Ovary (tissue), 9 donors: ENCODE results near the gene DLEC1. TPM values are rescaled to one million over a fixed set of nuclear protein-coding genes. Genes with fewer than 3 reads are reported as not detected.
"Not testable (repeated sequence)": the region's sequence is repeated elsewhere in the genome, so short reads cannot be mapped to it uniquely, and the experiment has no call there.

Experiments
- DNase-seq, 5 donors: peaks; one replicate each; pipeline ENCODE4 v3.0.0-alpha.2; 2019 to 2020
- H3K27ac ChIP-seq, 2 donors: fragments of 200-600 bp; one replicate each; pipeline versions ENCODE4 v1.5.1 to v1.8.0; 2019 to 2022
- H3K27me3 ChIP-seq: fragments of 200-600 bp; one replicate; pipeline ENCODE4 v1.8.0; 2022
- H3K36me3 ChIP-seq: fragments of 200-600 bp; sonication (generic); one replicate; pipeline ENCODE4 v1.5.1; 2019
- H3K4me1 ChIP-seq: one replicate; pipeline ENCODE4 v1.8.1; 2013; ENCODE audit warnings: mild to moderate bottlenecking, moderate library complexity; ENCODE audit not compliant: insufficient read depth
- H3K4me3 ChIP-seq: fragments of 200-600 bp; sonication (generic); one replicate; pipeline ENCODE4 v1.5.1; 2017
- H3K9me3 ChIP-seq, 2 donors: fragments of 200-600 bp in 1 of 2; sonication (generic) in 1 of 2; one replicate each; pipeline versions ENCODE4 v1.5.1 to v1.8.1; 2013 to 2019; ENCODE audit warnings: mild to moderate bottlenecking in 1 of 2, moderate library complexity in 1 of 2
- EP300 ChIP-seq: sonication (generic); formaldehyde crosslinking; IDR thresholded peaks from one replicate; pipeline ENCODE4 v1.6.1; 2017; ENCODE audit warnings: antibody characterized with exemption
- POLR2A ChIP-seq: fragments of 450-650 bp; IDR thresholded peaks from one replicate; pipeline ENCODE4 v1.6.1; 2017; ENCODE audit warnings: antibody characterized with exemption, mild to moderate bottlenecking, moderate library complexity
- WGBS, 3 donors: extraction: QIAGEN DNeasy Blood & Tissue Kit in 1 of 3; methylation state at CpG; one replicate each; pipeline versions ENCODE4 v1.1.5 to v1.1.7; 2013 to 2017; 5-methylcytosine and 5-hydroxymethylcytosine counted together
- intact Hi-C, 4 donors: fragments of 100-400 bp; cut with DNase I; formaldehyde crosslinking; loops; one replicate each; pipeline versions ENCODE4 v1.11.0 to v1.15.1; 2022 to 2023
- polyA plus RNA-seq, 2 donors: library from polyadenylated mRNA; stranded (reverse); fragments of 200-250 nt in 1 of 2; fragments of 350-450 nt in 1 of 2; fragmentation: Illumina TruSeq in 1 of 2; extraction: RNeasy Lipid Tissue Mini Kit (QIAGEN cat#74804) in 1 of 2; gene quantifications; one replicate each; pipeline ENCODE4 v1.2.3, GENCODE V29; 2013 to 2014
- total RNA-seq, 7 donors: library from RNA; depleted of rRNA in 2 of 7; stranded (reverse); fragments of >200 nt in 2 of 7; fragmentation: NEBNext Ultra II Directional in 3 of 7; extraction: Animal tissue kit (Norgen Biotek cat#: 25700) in 3 of 7; gene quantifications; one replicate each; pipeline versions ENCODE4 v1.1.0 to v1.2.4, GENCODE V29; 2016 to 2023
- TF ChIP-seq, protein P1 (sequence below), 3 donors: fragments of 450-650 bp in 2 of 3; fragments of 200-600 bp in 1 of 3; IDR thresholded peaks; one replicate each; pipeline versions ENCODE4 v1.5.1 to v1.8.0; 2016 to 2022; ENCODE audit warnings: antibody characterized with exemption in 3 of 3, mild to moderate bottlenecking in 1 of 3
- donor health status: DM: no; HTN: no; CAD: no; lungs with moderate emphysema.
- donor health status: DM: no; HTN: no; CAD: no.
- donor health status: Bipolar disorder and iron deficiency.
- donor health status: DM: yes; HTN: yes; CAD: no.
- donor health status: DM: no; HTN: no; CAD: no.
- donor health status: DM: yes; HTN: yes; CAD: no.

DLEC1 gene
- total and polyA plus RNA-seq, 9 donors, result 0.93 to 23.8 (median 3.0) TPM

DNA sequence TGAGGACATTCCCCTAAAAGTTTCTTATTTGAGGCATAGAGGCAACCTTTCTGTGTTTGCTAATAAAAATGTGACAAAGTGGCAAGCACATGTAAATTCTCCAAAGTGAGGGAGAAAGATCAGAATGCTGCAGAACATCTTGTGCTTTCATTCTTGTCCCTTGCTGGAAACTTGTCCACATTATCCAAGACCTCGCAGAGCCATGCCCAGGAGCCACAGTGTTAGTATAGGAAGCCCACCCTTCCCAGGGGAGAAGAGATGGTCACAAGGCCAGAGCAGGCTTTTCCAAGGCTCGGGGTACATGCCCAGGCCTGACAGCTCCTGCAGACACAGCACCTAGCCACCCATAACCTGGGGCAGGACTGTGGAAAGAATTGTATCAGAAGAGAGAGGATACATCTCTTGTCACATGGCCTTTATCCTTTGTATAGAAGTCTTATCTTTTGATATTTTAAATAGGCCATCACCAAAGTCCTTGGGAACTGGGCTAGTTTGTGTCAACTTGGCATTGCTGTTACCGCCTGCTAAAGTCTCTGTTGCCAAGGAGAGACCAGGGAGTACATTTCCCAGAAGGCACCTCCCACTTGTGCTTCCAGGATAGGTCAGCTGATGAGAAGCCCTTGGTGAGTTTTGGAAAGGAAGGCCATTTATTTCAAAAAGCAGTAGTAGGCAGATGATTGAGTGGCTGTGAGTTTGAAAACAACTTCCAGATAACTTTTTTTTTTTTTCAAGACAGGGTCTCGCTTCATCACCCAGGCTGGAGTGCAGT is 10.5 kb downstream of the DLEC1 start:
- Histone ChIP-seq H3K9me3 (no peaks in the 10 kb centered on the region), H3K4me1 (no peaks in the 10 kb centered on the region), H3K27me3 (no peaks in the 10 kb centered on the region), H3K4me3 (no peak overlapping the region), H3K36me3 (no peaks in the 10 kb centered on the region), H3K27ac (no peak overlapping the region)
- DNase-seq, result no peak
- TF ChIP-seq EP300, result no peak
- TF ChIP-seq, protein P1, sequence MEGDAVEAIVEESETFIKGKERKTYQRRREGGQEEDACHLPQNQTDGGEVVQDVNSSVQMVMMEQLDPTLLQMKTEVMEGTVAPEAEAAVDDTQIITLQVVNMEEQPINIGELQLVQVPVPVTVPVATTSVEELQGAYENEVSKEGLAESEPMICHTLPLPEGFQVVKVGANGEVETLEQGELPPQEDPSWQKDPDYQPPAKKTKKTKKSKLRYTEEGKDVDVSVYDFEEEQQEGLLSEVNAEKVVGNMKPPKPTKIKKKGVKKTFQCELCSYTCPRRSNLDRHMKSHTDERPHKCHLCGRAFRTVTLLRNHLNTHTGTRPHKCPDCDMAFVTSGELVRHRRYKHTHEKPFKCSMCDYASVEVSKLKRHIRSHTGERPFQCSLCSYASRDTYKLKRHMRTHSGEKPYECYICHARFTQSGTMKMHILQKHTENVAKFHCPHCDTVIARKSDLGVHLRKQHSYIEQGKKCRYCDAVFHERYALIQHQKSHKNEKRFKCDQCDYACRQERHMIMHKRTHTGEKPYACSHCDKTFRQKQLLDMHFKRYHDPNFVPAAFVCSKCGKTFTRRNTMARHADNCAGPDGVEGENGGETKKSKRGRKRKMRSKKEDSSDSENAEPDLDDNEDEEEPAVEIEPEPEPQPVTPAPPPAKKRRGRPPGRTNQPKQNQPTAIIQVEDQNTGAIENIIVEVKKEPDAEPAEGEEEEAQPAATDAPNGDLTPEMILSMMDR (IDR thresholded peaks at IDR 0.05), result no peak
- no peak for TF ChIP-seq POLR2A
- WGBS, 3 donors, result 69 to 78% (median 78%) methylated on average over 4 of the region's 4 CpGs
- intact Hi-C loops, result no loop called here

DNA sequence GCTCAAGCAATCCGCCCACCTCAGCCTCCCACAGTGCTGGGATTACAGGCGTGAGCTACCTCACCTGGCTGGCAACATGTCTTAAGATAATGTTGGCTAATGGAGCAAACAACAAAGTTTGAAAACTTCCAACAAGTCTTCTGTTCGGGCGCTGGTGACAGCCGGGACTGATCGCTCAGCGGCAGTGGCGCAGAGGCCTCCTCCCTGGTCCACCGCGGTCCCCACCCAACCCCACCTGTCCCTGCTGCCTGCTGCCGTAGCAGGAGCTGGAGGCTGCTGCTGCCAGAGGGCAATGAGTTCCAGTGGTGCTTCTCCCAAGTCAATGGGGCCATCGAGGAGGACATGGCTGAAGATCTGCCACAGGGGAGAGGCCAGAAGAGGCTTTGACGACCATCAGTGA is 12.1 kb downstream of the DLEC1 start:
- TF ChIP-seq EP300, result no peak
- TF ChIP-seq, protein P1 (IDR thresholded peaks at IDR 0.05), result no peak
- TF ChIP-seq POLR2A, result no peak
- intact Hi-C loops, result no loop called here
- H3K27ac ChIP-seq, result no peak overlapping the region
- no peaks in the 10 kb centered on the region for H3K27me3 ChIP-seq
- H3K36me3 ChIP-seq, result no peaks in the 10 kb centered on the region
- WGBS, 3 donors, result 88 to 94% (median 92%) methylated on average over 13 of the region's 13 CpGs
- H3K9me3 ChIP-seq, result no peaks in the 10 kb centered on the region
- no peak for DNase-seq
- no peaks in the 10 kb centered on the region for H3K4me1 ChIP-seq
- H3K4me3 ChIP-seq, result no peak overlapping the region

DNA sequence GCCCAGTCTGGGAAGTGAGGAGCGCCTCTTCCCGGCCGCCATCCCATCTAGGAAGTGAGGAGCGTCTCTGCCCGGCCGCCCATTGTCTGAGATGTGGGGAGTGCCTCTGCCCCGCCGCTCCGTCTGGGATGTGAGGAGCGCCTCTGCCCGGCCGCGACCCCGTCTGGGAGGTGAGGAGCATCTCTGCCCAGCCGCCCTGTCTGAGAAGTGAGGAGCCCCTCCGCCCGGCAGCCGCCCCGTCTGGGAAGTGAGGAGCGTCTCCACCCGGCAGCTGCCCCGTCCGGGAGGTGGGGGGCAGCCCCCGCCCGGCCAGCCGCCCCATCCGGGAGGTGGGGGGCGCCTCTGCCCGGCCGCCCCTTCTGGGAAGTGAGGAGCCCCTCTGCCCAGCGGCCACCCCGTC is 14.3 kb downstream of the DLEC1 start:
- intact Hi-C loops, H3K9me3 ChIP-seq, H3K36me3 ChIP-seq, H3K4me3 ChIP-seq, DNase-seq, H3K27ac ChIP-seq, H3K4me1 ChIP-seq, H3K27me3 ChIP-seq: not testable (repeated sequence)
- WGBS, 3 donors, result 95 to 96% (median 96%) methylated on average over 11 to 30 of the region's 32 CpGs

DNA sequence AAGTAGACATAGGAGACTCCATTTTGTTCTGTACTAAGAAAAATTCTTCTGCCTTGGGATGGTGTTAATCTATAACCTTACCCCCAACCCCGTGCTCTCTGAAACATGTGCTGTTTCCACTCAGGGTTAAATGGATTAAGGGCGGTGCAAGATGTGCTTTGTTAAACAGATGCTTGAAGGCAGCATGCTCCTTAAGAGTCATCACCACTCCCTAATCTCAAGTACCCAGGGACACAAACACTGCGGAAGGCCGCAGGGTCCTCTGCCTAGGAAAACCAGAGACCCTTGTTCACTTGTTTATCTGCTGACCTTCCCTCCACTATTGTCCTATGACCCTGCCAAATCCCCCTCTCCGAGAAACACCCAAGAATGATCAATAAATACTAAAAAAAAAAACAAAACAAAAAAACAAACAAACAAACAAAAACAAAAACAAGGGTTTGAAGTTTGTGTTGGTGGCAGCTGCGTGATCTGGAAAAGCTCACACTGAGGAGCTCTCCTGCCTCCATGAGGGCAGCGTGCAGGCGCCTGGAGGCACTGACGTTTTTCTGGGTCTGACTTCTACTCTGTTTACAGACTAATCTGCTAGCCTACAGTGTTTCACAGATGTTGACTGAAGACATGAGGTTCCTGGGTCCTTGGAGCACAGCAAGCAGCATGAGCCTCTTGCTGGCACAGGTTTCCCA is 14.9 kb downstream of the DLEC1 start:
- DNase-seq, H3K27ac ChIP-seq, intact Hi-C loops, H3K4me1 ChIP-seq, H3K36me3 ChIP-seq, H3K4me3 ChIP-seq, H3K27me3 ChIP-seq, H3K9me3 ChIP-seq: not testable (repeated sequence)
- 74 to 88% (median 82%) methylated on average over 7 to 8 of the region's 9 CpGs for WGBS, 3 donors

DNA sequence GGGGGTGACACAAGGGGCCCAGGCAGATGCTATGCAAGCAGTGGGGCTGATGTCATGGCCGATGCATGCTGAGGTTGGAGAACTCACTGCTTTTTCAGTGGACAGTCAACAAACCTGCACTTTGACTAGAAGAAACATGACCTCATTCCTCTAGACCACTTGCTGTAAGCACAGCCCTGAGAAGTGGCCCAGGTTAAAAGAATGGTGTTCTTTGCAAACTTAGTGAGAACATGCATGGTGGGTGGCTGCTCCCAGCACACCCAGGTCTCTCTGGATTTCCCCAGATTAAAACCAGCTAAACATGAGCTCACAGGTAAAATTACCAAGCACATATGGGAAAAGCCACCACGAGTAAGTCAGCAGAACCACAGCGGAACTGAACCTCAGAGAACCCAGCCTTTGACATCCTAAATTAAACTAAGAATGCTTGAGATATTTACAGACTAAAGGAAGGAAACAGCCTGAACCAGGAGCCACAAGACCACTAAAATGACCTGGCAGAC is 15.5 kb downstream of the DLEC1 start:
- no peak for DNase-seq
- Histone ChIP-seq H3K27me3 (no peaks in the 10 kb centered on the region), H3K27ac (no peak overlapping the region), H3K36me3 (no peaks in the 10 kb centered on the region), H3K9me3 (no peaks in the 10 kb centered on the region), H3K4me1 (no peaks in the 10 kb centered on the region), H3K4me3 (no peak overlapping the region)
- 67 to 93% (median 89%) methylated on average over 3 of the region's 3 CpGs for WGBS, 3 donors
- intact Hi-C loops, result no loop called here
- TF ChIP-seq, protein P1 (IDR thresholded peaks at IDR 0.05), result no peak
- no peak for TF ChIP-seq EP300
- no peak for TF ChIP-seq POLR2A
